ENCODE results near the gene CTU2.

Gene CTU2

DNA sequence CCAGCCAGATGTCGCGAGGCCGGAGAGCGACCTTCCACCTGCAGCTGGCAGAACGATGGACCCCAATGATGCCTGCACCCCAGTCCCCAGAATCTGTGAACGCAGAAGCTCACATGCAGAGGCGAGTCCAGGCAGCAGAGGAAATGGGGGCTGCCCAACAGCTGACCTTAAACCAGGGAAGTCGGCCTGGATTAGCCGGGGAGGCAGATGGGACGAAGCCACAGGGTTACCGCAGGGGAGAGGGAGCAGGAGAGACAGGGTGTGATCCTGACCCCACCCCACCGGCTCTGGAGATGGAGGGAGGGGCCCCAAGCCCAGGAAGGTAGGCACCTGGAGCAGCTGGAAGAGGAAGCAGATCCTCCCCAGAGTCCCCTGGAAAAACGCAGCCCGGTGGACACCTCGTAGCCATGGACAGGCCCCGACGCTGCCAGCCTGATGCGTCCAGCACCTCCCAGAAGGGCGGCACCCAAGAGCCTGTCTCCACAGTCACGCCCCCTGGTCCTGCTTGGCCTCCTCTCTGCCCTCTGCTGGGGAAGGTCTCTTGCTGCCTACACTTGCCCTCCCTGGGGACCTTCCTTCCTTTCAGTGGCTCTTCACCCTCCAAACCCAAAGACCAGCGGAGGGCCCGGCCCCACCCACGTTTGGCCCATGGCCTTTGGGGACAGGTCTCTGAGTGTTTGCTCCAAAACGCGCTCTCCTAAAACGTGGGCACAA lies 41.4 kb downstream of the CTU2 start:
- DNase-seq, result peak; percentile 93

DNA sequence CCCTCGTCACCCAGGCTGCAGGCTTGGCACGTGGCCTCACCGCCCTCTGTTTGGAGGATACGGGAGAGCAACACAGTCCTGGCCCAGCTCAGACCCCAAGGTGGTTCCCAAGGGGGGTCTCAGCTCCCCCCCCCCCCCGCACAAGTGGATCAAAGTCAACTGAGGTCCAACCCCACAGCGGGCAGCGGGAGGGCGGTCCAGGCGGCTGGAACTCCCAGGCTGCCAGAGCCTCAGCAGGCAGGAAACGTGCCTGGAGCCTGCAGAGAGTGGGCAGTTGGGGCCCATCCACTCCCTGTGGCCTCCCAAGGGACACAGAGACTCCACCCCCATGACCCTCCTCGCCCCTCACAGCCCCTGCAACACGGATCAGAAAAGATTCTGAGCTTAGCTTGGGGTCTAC lies 42.1 kb downstream of the CTU2 start:
- no peak for DNase-seq

DNA sequence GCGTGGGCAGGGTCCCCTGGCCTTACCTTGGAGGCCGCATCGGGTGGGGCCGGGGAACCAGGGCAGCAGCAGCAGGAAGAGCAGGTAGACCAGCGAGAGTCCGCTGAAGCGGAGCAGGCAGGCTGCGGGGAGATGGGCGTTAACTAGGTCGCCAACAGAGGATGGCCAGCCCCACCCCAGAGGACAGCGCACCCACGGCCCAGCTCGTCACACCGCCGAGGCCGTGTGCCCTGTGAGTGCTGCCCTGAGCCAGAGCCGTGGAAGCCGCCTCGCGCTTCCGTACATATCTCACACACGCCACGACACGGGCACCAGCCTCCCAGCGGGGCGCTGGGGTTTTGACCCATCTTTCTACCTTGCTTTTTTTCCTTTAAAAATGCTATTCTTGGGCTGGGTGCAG lies 43.1 kb downstream of the CTU2 start:
- DNase-seq, result no peak

DNA sequence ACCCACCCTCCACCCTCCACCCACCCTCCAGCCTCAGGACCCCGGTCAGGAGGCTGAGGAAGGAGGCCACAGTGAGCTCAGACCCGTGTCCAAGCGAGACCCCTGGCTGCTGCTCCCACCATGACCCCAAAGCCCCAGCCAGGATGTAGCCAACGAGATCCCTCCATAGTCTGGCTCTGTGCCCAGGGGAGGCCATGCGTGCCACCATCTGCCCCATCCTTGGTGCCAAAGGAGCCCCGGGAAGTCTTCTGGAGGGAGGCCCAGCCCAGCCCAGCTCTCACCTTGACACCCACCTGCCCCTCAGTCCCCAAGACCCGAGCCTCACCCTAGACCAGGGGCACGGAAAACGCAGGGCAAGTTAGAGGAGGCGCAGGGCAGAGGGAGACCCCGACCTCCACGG lies 44.6 kb downstream of the CTU2 start:
- DNase-seq, result no peak

DNA sequence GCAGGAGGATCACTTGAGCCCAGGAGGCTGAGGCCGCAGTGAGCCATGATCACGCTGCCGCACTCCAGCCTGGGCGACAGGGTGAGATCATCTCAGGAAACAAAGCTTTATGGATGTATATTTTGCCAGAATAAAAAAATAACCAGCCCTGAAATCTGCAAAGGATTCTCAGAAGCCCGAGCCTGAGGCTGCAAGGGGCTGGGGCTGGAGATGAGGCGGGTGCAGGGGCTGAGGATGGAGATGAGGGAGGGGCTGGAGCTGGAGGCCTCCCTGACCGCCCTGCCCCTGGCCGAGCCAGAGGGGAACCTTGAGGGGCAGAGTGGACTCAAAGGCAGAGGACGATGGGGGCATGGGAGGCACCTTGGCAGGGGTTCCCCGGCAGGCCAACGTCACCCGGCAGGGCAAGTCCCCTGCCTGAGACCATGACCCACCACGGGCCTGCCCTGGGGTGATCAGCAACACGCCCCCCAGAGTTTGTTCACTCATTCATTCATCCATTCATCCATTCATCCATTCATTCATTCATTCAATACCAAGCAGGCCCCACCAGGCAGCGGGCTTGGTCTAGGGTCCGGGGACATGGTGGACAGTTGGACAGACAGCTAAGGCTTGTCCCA lies 46.2 kb downstream of the CTU2 start:
- DNase-seq, result no peak

DNA sequence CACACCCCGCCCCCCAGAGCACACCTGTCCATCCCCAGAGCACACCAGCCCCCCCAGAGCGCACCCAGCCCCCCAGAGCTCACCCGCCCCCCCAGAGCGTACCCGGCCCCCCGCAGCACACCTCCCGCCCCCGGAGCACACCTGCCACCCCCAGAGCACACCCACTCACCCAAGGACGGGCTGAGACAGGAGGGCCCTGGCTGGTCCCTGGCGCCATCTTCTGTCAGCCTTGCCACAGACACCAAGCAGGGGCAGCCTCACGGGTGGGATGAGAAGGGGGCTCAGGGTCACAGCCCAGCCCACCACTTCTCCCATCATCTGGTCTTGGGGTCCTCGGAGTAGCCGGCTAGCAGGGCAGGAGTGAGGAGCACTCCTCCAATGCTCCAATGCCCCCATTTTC lies 46.9 kb downstream of the CTU2 start:
- no peak for DNase-seq

DNA sequence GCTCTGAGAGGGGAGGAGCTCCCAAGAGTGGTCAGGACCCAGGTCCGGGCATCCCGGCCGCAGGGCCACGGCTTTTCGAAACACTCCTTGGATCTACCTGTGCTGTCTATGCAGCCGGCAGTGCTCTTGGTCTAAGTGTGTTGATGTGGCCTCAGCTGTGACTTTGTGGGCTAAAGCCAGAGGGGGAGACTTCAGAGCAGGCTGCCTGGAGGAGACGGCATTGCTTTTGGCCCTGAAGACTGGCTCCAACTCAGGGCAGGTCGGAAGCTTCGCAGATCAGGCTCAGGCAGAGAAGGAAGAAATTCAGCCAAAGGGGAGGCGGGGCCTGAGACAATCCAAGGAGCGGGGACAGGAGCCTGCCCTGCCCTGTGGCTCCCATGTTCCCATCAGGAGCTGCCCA lies 47.3 kb downstream of the CTU2 start:
- no peak for DNase-seq

DNA sequence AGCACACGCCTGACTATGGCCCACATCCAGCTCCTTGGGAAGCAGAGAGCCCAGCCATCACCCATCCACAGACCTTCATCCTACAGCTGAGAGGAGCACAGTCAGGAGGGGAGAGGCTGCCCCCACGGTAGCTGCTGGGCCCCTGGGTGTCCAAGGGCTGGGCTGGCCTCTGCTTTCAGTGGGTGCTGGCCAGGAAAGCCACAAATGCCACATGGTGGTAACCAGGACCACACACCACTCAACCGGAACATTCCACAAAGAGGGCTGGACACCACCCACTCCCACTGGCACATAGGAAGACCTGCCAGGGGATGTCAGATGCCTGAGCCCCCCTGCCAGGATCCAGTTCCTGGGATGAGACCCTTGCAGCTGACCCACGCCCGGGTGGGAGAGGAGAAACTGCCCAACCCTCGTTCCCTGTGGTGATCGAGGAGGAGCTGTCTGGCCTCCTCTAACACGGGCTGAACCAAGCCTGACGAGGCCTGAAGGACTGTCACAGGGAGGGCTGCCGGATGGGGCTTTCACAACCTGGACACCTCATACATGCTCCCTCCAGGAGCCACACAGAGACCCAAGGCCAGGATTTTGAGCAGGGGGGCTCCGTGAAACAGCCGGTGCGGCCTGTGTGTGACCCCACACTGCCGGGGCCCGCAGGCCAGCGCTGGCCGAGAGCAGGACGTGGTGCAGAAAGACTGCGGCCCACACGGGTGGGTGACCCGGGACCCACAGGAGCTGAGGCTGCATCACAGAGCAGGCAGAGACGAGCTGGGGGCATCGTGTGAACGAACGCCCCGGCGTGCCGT lies 48.0 kb downstream of the CTU2 start:
- no peak for DNase-seq

DNA sequence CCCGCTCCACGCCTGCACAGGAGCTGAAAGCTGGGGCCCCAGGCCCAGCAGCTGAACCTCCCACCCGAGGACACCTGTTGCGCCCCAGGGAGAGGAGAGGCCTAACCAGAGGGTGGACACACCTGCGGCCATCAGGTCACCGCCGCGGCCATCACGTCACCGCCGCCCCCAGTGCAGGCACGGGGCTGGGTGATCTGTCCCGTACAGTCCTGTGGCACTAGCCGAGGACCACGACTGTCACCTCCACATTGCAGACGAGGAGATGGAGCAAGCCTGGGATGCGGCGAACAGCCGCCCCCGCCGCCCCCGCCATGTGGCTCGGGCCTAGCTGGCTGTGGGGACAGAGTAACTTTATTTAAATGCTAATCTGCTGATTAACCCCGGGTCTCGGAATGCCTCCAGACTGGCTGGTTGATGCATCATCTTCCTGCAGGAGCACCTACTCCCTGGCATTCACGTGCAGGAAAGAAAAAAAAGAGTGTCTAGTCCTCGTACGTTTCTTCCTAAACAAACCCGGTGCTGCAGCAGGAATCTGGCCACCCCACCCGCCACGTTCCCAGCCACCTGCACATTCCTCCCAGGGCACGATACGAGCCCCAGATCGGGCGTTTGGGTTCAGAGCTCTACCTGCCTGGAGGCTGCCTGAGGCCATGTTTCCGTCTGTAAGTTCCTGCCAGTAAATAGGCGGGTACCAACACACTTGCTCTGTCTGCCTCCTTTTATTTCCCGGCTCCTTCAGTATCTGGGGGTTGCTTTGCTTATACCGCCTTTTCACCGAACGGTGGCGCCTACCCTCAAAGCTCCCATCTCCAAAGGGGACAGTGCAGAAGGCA lies 48.8 kb downstream of the CTU2 start:
- peak; percentile 52 for DNase-seq

DNA sequence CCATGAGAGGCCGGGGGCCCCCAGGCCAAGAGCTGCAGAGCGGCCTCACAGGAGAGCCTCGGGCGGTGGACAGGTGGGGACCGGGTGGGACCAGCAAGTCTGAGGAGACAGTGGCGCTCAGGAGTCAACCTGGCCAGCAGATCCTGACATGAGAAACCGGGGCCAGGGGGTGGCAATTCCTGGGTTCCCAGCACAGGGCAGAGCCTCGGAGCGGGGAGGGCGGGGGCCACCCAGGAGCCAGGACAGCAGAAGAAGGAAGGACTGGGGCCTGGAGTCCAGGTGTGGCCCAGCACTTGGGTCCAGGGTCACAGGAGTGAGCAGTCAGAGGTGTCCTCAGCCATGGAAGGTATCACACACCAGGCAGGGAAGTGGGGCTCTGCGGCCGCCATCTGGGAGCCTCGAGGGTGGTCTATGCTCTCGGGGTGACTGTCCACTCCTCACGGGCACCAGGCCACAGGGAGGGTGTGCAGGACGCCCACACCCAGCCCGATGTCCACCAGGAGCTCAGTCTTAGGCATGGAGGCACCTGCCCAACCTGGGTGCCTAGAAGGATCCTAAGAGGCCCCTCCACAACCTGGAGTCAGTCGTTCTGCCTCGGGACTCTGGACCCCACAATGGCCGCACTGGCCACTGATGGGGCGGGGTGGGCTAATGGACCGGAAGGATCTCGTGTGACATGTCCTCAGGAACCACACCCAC lies 49.6 kb downstream of the CTU2 start:
- no peak for DNase-seq

DNA sequence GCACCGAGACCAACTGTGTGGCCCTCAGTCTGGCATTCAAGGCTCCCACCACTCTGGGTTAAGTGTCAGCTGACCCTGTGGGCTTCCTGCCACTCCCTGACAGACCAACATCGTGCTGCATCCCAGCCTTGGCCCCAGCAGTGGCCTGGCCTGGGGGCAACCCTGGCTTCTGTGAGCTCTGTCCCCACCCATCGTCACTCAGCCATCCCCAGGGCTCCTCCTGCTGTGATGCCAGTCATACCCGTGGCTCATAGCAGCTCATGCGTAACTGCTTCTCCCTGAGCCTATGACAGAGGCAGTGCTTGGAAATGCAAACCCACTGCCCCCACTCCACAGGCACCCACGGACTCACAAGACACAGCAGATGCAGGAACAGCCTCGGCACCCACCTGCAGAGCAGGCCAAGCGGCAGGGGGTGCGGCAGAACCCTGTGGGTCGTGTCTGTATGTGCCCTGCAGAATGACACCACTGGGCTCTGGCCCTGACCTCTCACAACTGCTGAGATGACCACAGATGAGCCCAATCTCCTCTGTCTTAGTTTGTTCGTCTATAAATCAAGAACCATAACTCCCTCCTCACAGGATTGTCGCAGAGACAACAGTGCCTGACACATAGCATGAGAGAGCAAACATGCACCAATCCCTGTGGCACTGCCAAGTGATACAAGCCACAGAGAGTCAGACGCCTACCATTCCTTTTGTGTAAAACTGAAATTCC lies 52.1 kb downstream of the CTU2 start:
- no peak for DNase-seq

DNA sequence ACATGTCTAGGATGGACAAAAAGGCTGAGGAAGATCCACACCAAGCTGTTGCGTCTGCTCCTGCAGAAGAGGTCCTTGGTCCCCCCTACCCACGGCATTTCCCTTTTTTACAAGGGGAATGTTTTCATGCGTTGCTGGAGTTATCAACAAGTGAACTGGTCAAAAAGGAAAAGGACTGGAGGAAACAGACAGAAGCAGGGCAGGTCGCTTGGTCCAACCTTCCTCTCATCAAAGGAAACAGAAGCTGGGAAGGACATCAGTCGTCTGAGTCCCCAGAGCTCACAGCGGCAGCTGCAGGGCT lies 52.6 kb downstream of the CTU2 start:
- no peak for DNase-seq

DNA sequence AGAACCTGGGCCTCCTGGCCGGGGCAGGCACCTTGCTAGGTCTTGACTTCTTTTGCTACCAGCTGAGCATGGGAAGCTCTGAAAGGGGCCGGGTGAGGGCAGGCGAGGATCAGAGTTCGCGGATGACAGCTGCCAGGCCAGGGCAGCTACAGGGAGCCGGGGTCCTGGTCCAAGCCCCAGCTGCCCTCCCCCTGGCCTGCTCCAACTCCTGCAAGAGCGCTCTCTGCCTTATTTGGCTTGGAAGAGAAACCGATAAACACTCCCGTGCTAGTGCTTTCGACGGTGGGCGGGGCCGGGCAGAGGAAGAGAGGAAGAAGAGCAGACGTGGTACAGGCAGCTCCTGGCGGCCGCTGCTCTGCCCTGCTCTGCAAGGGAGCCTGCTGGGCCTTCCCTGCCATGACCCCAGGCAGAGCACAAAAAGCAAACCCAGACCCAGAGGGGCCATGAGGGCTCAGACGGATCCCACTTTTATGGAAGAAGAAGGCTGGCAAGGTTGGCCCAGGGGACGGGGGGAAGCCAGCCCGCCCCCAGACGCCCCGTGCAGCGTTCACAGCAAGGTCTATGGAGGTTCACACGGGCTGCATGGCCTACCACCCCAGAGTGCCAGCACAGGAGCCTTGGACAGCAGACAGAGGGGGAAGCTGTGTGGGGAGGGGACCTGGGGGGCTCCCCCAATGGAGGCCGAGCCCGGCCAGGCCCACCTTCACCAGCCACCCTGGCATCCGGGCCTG lies 53.1 kb downstream of the CTU2 start:
- peak; percentile 48 for DNase-seq

DNA sequence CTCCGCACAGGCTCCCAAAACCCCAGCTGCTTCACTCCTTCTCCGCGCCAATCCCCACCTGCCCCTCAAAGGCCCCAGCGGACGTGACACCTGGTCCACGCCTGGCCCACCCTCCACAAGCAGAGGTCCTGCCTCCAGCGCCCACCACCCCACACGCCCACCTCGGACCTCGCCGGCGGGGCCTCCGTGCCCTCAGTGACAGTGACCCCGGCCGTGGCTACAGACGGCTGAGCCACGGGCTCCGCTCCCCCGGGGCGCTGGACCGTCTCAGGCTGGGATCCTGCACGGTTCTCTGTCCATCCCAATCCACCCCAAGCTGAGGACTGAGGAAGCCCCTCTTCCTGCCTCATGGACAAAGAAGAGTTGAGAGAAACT lies 53.7 kb downstream of the CTU2 start:
- no peak for DNase-seq

DNA sequence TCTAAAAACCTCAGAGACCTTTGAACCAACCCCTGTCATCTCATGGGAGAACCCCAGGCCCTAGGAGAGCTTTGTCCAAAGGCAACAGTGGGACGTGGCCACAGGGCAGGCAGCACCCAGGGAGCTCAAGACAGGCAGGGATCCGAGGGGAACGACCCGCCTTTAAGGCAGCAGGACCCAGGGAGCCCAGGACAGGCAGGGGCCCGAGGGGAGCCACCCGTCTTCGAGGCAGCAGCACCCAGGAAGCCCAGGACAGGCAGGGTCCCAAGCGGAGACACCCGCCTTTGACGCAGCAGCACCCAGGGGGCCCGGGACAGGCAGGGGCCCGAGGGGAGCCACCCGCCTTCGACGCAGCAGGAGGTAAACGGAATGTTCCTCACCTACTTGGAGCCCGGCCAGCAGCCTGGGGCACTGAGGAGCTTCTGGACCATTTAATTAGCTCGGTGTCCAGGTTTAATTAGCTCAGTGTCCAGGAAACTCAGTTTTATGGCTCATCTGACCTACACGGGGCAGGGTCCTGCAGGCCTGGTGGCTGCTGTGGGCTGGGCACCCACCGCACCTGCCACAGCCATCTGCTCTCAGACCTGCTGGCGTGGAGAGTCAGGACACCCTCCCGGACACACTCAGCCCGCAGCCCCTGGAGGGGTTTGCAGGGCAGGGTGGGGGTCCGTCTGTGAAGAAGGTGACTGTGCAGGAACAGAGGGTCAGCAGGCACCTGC lies 54.3 kb downstream of the CTU2 start:
- no peak for DNase-seq

DNA sequence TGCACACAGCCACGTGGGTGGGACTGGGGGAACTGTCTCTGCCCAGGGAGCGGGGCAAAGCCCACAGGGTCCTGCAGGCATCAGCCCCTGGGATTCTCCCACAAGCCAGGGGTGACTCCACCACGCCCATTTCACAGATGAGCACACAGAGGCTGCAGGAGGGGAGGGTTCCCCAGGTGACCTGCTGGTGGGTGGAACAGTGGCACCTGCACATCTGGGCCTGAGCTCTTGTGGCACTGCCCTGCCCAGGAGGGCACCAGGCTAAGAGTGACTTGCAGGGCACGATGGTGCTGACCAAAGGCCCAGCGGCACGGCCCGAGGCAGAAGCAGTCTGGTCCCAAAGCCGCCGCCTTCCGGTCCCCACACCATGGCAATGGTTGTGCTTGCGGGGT lies 54.8 kb downstream of the CTU2 start:
- DNase-seq, result no peak

DNA sequence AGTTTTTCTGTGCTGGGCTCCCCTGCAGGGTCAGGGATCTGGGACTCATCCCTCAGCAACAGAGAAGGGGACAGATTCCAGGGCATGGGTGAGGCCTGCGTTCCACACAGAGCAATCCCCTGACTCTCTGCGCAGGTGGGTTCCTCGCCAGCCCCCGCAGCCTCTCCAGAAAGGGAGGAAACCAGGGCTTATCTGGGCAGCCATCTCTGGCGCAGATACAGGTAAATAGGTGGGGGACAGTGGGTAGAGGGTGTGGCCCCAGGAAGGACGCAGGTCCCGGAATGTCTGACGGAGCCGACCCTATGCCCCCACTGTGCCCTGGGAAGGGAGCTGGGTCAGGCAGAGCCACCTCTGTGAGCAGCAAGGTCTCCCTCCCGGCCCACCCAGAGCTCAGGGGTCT lies 55.5 kb downstream of the CTU2 start:
- no peak for DNase-seq

DNA sequence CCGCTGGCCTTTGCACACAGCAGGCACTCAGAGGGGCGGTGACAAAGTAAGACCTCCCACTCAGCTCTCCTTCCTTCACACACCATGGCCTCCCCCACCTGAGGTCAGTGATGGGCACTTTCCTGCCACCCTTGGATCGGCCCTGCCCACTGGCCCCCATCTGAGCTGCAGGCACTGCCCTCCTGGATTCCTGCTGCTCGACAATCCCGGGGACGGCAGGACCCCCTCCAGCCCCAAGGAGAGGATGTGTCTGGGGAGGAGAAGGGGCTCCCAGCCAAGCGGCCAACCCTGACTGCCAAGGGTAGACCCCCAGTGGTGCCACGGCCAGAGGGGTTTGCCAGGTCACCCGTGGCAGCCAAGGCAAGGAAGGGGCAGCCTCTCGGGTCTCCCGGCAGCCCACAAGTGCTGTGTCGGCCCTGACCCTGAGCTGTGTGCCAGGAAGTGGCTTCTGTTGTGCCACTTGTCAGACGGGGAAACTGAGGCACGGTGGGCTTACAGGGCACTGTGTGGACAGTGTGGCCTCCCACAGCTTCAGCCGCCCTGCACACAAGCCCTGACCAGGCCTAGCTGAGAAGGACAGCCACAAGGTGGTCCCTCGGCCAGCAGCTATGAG lies 56.1 kb downstream of the CTU2 start:
- DNase-seq, result no peak

DNA sequence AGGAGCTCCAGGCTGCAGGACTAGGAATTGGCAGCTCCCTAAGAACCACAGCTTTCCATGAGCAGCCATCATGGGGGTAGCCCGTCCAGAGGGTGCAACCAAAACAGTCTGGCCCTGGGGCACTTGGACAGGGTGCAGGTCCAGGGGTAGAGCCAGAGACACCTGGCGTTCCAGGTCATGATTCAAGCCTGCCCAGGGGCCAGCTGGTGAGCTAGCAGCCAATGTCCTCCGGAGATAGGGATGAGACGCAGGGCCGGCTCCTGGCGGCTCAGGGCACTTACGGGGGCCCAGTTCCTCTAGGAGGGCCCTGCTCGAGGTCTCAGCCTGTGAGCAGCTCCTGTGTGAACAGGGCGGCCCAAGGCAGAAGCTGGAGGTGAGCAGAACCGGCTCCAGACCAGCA lies 56.6 kb downstream of the CTU2 start:
- no peak for DNase-seq

DNA sequence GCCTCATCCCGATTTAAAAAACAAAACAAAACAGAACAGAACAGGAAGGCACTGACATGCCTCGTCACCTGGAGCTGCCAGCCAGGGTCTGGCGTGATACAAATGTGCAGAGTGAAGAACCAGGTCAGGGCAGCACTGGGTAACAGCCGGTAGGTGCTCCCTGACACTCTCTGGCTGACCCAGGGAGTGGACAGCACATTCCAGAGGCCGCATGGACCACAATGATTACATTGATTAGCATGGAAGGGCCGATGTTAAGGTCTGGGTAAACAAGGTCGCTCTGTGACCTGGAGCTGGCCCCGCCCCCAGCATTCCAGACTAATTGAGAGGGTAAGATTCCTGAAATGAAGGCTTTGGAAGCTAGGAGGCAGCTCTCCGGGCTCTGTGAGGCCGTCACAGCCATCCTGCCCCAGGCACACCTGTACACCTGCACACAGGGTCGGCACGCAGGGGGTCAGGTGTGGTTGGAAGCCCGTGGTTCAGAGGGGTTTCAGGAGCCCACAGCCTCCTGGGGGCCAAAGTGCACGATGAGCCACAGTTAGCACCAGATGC lies 57.3 kb downstream of the CTU2 start:
- DNase-seq, result no peak

Data from NCI-H82 (cell line).